C4-2B (cell line): ENCODE measurements around the gene RGL2.

ENCODE experiments used
- CTCF ChIP-seq: fragments of 450-650 bp; conservative IDR thresholded peaks from 2 replicates; pipeline ENCODE4 v1.5.1; 2017; ENCODE audit warnings: mild to moderate bottlenecking
- ZFX ChIP-seq: fragments of 450-650 bp; IDR thresholded peaks from 2 replicates; pipeline ENCODE4 v1.6.1; 2017

- no peak for TF ChIP-seq CTCF
- TF ChIP-seq ZFX = no peak
Measured at GRCh38 chr6:33264015-33264414, 34.7 kb downstream of the RGL2 start.
